Hematopoietic multipotent progenitor cell treated with erythropoietin and hydrocortisone succinate and interleukin-3 and kit ligand, for 17 days (in vitro differentiated cells): ENCODE data around the gene TGFBI.

ENCODE experiments used
- DNase-seq: peaks from one replicate; pipeline ENCODE4 v3.0.0-alpha.2; 2015; ENCODE audit warnings: low spot score

TGFBI gene

DNA sequence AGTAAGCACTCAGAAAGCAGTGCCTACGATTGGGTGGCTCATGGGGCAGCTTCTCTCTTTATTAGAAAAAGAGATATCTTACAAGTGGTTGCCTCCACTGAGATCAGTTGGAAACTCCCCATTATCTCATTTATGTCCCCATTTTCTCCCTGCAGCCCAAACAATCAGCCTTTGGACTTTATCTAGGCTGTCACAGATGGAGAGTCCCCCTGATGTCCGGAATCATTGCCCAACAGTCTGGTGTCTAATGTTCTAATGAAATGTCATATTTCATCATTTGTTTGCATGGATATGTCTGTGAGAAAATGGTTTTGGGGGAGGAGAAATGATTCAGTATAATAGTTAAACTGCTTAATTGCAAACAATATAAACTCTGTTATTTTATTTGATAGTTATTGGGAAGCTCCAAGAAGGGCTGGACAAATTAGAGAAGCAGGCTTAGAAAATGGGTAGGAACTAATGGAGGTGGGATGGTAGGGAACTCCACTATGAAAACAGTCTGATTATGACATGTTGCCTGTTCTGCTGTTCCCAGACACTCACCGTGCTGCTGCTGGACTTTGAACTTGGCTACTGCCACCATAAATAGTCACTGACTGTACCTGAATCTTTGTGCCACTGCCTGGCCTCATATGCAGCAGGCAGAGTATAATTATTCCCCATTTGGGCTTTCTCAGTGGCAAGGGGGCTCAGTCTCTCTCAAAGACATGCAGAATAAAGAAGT is 65.6 kb downstream of the TGFBI start:
- no peak for DNase-seq

DNA sequence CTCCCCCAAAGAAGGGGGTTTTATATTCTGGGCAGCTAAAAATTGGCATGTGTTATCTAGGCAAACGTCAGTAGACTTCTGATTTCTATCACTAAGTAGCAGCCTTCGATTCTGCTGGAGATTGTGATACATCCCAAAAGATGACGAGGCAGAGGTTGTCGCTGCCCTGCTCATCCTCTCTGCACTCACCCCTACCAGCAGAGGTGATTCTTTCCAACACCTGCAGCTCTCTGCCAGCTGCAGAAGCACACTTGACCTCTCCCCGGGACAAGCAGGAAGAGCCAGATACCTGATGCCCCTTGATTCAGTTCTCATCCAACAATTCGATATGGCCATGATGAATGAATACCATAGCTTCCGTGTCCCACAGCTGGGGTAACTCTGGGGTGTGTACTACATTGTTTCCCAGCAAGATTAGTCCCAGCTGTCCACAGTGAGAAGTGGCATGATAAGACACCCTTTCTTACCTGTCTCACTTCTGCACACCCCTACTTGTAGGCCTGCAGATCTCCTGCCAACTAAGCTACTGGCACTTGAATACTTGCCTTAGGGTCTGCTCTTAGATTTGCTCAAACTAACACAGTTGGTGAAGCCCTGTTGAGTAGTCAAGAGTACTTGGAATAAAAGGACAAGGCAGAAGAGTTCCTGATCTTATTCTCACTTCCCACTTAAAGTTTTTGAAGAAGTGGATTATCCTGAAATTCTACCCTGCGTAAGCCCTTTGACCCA is 66.3 kb downstream of the TGFBI start:
- no peak for DNase-seq

DNA sequence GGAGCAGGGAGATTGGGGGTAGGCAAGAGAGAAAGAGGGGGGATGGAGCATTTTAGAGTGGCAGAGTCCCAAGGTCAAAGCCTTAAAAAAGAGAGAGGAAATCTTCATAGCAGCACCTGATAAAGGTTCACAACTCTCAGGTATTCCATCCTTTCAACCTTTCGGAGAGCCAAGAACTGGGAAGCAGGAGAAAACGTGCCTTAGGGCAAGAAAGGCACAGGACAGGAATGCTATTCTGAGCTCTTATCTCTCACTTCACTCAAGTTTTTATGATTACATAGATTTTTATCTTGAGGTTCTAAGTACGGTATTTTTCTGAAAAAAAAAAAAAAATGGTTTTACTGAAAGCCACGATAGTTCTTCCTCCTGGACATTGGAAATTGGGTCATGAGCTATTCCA is 69.4 kb downstream of the TGFBI start:
- no peak for DNase-seq

DNA sequence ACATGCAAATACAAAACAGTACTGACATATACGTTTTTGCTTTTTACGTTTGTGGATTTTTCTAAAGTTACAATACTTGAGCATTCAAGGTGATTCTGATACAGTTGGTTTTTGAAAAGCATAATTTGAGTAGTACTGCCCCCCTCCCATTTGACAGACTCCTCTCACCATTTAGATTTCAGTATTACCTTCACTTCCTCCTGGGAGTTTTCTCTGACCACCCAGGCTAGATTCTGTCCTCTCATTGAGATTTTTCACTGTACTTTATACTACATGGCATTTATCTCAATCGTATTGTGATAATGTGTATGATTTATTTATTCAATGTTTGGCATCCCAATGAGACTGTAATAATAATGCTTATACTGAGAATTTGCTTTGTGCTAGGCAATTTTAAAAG is 71.1 kb downstream of the TGFBI start:
- no peak for DNase-seq

DNA sequence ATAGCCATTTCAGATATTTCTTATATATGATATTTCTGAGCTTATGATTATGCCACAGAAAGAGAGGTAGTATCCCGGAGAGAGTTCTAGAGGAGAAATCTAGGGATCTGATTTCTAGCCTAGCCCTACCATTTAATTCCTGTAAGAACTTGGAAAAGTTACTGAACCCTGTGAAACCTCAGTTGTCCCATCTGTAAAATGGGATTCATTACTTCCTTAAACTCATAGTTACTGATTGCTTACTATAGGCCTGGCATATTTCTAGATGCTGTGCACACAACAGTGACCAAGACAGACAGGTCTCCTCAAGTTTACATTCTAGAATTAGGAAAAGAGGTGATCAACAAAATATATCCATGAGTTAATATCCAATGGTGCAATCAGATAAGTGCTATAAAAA is 73.1 kb downstream of the TGFBI start:
- no peak for DNase-seq

DNA sequence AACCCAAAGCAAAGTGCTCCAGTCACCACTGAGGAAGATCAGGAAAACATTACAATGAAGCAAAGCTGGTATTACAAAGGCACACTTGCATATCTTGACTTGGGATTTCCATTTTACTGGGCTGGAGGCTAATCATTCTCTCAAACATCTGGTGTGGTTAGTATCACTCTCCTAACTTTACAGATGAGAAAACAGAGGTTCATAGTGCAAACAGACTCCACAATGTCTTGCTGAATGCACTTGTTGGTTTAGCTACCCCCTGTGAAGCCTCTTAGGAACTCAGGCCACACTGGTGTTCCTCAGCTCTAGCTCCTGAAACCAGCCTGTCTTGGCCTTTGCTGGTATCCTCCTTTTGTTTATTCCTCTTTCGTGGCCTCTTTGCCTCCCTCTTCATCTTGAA is 74.3 kb downstream of the TGFBI start:
- no peak for DNase-seq

DNA sequence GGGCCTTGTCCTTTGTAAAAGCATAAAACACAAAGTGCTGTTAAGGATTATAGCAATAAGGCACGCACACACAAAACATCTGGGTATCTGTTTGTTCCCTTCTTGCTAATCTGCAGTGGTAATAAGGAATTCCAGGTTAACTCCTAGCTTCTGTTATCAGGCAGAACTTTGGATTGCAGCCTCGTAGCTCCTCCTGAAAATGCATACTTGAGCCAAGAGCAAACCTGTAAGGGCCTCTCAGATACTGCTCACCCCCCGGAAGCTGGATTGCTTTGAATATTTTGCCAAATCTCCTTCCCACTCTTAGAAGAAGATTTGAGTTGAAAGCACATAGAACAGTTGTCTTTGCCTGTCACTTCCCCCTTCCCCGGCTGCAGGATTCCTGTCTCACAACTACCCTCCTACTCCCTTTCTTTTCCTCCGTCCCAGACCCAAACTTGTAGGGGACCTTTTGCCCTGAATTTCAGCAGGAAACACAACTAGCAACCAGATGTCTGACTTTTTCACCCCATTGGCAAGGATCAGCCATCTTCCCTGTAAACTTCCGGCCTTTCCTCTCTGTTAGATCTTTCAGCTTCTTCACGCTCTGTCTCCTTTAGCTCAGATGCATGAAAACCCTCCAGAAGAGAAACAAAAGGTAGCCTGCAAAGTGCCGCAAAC is 75.6 kb downstream of the TGFBI start:
- no peak for DNase-seq

DNA sequence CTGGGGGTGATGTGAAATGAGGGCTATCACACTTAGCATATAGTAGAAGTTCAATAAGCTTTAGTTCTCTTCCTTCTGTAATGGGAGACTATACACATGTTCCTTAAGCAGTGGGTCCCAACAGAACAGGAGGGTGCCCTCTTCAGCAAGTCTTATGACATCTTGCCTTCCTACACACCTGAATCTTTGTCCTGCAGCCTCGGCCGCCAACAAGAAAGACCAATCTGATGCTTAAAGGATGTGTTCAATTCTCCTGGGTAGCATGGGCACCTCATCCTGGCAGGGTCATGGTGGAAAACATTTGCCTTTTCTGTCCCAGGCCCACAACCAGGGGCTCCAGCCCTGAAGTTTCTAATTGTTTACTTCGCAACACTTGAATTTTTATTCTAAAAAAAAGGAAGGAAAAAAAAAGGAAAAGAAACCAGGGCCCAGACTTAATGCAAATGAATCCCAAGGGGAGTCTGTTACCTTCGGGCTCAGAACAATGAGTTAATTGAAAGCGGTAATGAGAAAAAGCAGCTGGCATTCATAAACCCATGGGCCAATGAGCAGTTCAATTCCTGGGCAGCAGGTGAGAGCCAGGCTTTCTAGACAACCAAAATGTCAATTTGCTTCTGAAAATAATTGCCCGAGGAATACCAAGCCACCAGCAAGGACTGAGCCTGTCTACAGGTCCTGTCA is 77.7 kb downstream of the TGFBI start:
- no peak for DNase-seq

DNA sequence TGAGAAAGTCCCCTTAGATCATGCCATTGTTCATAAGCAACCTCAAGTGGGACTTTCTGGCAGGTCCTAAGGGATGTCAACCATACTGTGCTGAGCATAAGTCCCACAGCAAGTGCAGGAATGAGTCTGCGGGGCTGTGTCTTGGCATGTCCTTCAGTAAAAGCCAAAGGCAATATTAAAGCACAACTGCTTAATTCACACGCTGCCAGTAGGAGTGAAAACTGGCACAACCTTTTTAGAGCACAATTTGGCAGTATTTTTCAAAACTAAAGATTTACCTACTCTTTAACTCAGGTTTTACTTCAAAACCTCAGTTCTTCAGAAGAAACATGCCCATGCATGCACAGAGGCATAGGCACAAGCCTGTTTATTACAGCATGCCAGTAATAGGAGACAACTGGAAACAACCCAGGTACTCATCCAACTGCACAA is 79.4 kb downstream of the TGFBI start:
- DNase-seq = no peak

DNA sequence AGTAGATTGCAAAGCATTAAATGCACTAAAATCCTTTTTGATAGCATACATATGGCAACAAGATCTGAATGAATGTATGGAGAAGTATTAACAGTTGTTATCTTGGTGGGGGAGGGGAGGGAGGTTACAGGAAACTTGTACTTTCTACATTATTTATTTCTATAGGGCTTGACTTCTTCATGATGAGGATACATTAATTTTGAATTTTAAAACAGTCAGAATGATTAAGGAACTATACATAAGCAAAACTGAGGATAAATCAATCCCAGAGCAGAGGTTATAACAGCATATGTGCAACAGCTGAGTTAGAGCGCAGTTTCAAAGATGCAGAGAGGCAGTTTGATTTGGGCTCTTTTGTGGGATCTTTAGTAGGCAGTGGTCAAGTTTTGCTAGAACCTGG is 80.0 kb downstream of the TGFBI start:
- no peak for DNase-seq

DNA sequence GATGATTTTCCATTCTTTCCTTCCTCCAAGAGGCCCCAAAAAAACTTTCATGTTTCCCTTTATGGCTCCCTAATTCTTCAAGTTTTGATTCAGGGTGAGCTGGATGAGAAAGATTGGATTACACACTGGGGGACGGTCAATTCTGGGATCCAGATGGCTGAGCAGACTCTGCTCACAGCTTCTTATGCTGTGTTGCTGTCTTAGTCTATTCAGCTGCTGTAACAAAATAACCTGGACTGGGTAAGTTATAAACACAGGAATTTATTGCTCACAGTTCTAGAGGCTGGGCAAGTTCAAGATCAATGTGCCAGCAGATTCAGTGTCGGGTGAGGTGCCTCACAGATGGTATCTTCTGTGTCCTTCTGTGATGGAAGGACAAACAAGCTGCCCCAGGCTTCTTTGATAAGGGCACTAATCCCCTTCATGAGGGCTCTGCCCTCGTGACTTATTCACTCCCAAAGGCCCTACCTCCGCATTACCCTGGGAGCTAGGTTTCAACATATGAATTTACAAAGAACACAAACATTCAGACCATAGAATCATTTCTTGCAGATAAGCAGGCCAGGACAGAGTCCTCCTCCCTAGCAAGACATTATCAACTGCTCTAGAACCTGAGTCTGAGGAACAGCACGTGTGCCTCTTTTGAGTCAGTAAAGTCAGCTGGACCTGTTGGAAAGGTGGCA is 80.8 kb downstream of the TGFBI start:
- DNase-seq = no peak
